Panc1 (cell line): ENCODE results near the gene GREB1. TPM values are rescaled to one million over a fixed set of nuclear protein-coding genes. Genes with fewer than 3 reads are reported as not detected.

ENCODE experiments used
- ATAC-seq: fragments of 200-7000 bp; cut with Tn5 transposase; 2 replicates; pipeline ENCODE4 v1.9.1; 2020; ENCODE audit warnings: mild to moderate bottlenecking, moderate library complexity
- BruUV-seq: library from RNA; stranded (reverse); fragments of 400-500 nt; replicated peaks from 2 replicates; lab custom pipeline; 2021; lab: Mats Ljungman, UMichigan
- CTCF ChIA-PET: fragments of 300-600 bp; sonication (Branson Sonifier 250); formaldehyde crosslinking; loops from one replicate; lab custom pipeline; 2022; ENCODE audit warnings: antibody characterized with exemption; lab: Charles Lee
- POLR2A ChIA-PET: fragments of 300-600 bp; sonication (Branson Sonifier 250); formaldehyde crosslinking; loops from one replicate; lab custom pipeline; 2022; ENCODE audit warnings: antibody characterized with exemption; lab: Charles Lee
- DNase-seq: peaks from one replicate; pipeline ENCODE4 v3.0.0-alpha.2; 2010; ENCODE audit warnings: low read depth, low spot score
- H3K27ac ChIP-seq: 2 replicates; pipeline ENCODE4 v1.5.1; 2011; ENCODE audit warnings: mild to moderate bottlenecking, low read length, inconsistent platforms
- H3K27me3 ChIP-seq: fragments of 200-500 bp; sonication (Bioruptor generic); 2 replicates; pipeline ENCODE4 v1.6.0; 2014; ENCODE audit warnings: low read length, inconsistent platforms; ENCODE audit not compliant: control insufficient read depth, insufficient read depth
- H3K36me3 ChIP-seq: fragments of 200-500 bp; sonication (Bioruptor generic); 2 replicates; pipeline ENCODE4 v1.5.1; 2014; ENCODE audit warnings: inconsistent platforms, mild to moderate bottlenecking, low read length, moderate library complexity; ENCODE audit not compliant: control insufficient read depth, insufficient read depth
- H3K4me1 ChIP-seq: 2 replicates; pipeline ENCODE4 v1.5.1; 2011; ENCODE audit warnings: inconsistent platforms, mild to moderate bottlenecking, low read length, moderate library complexity; ENCODE audit not compliant: control insufficient read depth, insufficient read depth
- H3K4me3 ChIP-seq, 2 experiments: 2 replicates each; pipeline ENCODE4 v1.5.1; 2011 to 2012; ENCODE audit warnings: low read depth in 2 of 2, low read length in 2 of 2, mild to moderate bottlenecking in 2 of 2, inconsistent platforms in 1 of 2, moderate library complexity in 1 of 2
- H3K9me3 ChIP-seq: fragments of 200-500 bp; sonication (Bioruptor generic); 2 replicates; pipeline ENCODE4 v1.5.1; 2014; ENCODE audit warnings: low read depth, mild to moderate bottlenecking, inconsistent platforms, low read length, moderate library complexity; ENCODE audit not compliant: control insufficient read depth, insufficient read depth
- POLR2AphosphoS5 ChIP-seq: IDR thresholded peaks from 2 replicates; pipeline ENCODE4 v1.6.1; 2012; ENCODE audit warnings: mild to moderate bottlenecking, low read depth, low read length, moderate library complexity
- SIN3A ChIP-seq: IDR thresholded peaks from 2 replicates; pipeline ENCODE4 v1.6.1; 2012; ENCODE audit warnings: low read depth, mild to moderate bottlenecking, low read length, moderate library complexity, borderline replicate concordance; ENCODE audit not compliant: insufficient read depth
- TCF7L2 ChIP-seq: IDR thresholded peaks from 2 replicates; pipeline ENCODE4 v1.6.1; 2011; ENCODE audit warnings: mild to moderate bottlenecking, low read depth, low read length, inconsistent platforms
- in situ Hi-C: cut with HindIII; loops from 2 replicates; pipeline ENCODE4 v1.10.0; 2016; ENCODE audit warnings: low sequenced_read_pairs, low pct_unique_long_range_greater_than_20kb
- intact Hi-C: fragments of 100-400 bp; cut with micrococcal nuclease; formaldehyde crosslinking; loops from one replicate; pipeline ENCODE4 v1.10.0; 2022; ENCODE audit not compliant: unreplicated experiment
- total RNA-seq: library from RNA; stranded (reverse); gene quantifications from one replicate; pipeline ENCODE4 v1.2.1, GENCODE V29; 2021; ENCODE audit not compliant: unreplicated experiment
- TF ChIP-seq, protein P1 (sequence below), 2 experiments: IDR thresholded peaks; 2 replicates each; pipeline ENCODE4 v1.6.1; 2011 to 2012; ENCODE audit warnings: low read depth in 2 of 2, control low read depth in 1 of 2, low read length in 1 of 2, mild to moderate bottlenecking in 1 of 2, moderate library complexity in 1 of 2; ENCODE audit not compliant: insufficient read depth in 1 of 2
- TF ChIP-seq, protein P2 (sequence below): fragments of 450-650 bp; IDR thresholded peaks from 2 replicates; pipeline ENCODE4 v1.5.1; 2017; ENCODE audit warnings: mild to moderate bottlenecking

Gene GREB1
- total RNA-seq, 1 experiment from 2014 or later = 0.90 TPM

DNA sequence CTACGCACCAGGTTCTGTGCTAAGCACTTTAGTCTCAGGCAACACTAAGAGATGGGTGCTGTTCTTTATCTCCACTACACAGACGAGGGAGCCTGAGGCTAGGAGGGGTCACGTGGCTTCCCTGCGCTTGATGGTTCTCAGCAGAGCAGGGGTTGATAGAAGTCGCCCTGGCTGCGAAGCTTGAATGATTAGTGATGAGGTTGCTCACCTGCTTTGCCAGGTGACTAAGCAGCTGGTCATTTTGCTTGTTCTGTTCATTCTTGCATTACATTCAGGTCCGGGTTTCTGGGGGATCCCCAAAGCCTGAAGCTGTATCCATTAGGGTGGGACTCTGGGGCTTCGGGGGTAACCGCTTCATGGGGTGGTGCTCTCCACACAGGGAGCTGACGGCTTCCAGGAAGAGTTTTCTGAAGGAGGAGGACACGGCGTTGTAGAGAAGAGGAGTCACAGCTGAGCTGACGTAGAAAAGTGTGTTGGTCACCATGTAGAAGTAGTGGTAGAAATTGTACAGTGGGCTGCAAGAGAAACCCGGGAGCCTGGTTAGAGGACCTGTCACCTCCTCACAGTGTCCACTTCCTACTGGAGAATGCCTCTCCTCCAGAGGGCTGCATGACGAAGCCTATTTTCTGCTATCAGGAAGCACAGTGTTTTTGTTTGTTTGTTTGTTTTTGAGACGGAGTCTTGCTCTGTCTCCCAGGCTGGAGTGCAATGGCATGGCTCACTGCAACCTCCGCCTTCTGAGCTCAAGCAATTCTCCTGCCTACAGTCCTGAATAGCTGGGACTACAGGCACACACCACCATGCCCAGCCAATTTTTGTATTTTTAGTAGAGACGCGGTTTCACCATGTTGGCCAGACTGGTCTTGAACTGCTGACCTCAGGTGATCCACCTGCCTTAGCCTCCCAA, 124.6 kb downstream of the GREB1 start:
- no peaks in the 10 kb centered on the region for H3K36me3 ChIP-seq
- H3K4me3 ChIP-seq = no peak overlapping the region
- intact Hi-C loops = no loop called here
- DNase-seq = no peak
- no peaks in the 10 kb centered on the region for H3K9me3 ChIP-seq
- no peaks in the 10 kb centered on the region for H3K4me1 ChIP-seq
- ChIA-PET POLR2A (no interaction called here), CTCF (no interaction called here)
- no peaks in the 10 kb centered on the region; the same call in 1 of the 2 replicates for H3K27me3 ChIP-seq
- no peak for ATAC-seq
- H3K27ac ChIP-seq = no peak overlapping the region
- TF ChIP-seq SIN3A (no peak), POLR2AphosphoS5 (no peak), TCF7L2 (no peak)
- TF ChIP-seq, protein P1, sequence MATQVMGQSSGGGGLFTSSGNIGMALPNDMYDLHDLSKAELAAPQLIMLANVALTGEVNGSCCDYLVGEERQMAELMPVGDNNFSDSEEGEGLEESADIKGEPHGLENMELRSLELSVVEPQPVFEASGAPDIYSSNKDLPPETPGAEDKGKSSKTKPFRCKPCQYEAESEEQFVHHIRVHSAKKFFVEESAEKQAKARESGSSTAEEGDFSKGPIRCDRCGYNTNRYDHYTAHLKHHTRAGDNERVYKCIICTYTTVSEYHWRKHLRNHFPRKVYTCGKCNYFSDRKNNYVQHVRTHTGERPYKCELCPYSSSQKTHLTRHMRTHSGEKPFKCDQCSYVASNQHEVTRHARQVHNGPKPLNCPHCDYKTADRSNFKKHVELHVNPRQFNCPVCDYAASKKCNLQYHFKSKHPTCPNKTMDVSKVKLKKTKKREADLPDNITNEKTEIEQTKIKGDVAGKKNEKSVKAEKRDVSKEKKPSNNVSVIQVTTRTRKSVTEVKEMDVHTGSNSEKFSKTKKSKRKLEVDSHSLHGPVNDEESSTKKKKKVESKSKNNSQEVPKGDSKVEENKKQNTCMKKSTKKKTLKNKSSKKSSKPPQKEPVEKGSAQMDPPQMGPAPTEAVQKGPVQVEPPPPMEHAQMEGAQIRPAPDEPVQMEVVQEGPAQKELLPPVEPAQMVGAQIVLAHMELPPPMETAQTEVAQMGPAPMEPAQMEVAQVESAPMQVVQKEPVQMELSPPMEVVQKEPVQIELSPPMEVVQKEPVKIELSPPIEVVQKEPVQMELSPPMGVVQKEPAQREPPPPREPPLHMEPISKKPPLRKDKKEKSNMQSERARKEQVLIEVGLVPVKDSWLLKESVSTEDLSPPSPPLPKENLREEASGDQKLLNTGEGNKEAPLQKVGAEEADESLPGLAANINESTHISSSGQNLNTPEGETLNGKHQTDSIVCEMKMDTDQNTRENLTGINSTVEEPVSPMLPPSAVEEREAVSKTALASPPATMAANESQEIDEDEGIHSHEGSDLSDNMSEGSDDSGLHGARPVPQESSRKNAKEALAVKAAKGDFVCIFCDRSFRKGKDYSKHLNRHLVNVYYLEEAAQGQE (IDR thresholded peaks at IDR 0.05; ENCODE audit: insufficient read depth in 1 of 2, low read depth in 2 of 2, low read length in 1 of 2) = no peak
- TF ChIP-seq, protein P2, sequence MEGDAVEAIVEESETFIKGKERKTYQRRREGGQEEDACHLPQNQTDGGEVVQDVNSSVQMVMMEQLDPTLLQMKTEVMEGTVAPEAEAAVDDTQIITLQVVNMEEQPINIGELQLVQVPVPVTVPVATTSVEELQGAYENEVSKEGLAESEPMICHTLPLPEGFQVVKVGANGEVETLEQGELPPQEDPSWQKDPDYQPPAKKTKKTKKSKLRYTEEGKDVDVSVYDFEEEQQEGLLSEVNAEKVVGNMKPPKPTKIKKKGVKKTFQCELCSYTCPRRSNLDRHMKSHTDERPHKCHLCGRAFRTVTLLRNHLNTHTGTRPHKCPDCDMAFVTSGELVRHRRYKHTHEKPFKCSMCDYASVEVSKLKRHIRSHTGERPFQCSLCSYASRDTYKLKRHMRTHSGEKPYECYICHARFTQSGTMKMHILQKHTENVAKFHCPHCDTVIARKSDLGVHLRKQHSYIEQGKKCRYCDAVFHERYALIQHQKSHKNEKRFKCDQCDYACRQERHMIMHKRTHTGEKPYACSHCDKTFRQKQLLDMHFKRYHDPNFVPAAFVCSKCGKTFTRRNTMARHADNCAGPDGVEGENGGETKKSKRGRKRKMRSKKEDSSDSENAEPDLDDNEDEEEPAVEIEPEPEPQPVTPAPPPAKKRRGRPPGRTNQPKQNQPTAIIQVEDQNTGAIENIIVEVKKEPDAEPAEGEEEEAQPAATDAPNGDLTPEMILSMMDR = no peak
- BruUV-seq = no TSS peak
- in situ Hi-C loops = no loop called here

DNA sequence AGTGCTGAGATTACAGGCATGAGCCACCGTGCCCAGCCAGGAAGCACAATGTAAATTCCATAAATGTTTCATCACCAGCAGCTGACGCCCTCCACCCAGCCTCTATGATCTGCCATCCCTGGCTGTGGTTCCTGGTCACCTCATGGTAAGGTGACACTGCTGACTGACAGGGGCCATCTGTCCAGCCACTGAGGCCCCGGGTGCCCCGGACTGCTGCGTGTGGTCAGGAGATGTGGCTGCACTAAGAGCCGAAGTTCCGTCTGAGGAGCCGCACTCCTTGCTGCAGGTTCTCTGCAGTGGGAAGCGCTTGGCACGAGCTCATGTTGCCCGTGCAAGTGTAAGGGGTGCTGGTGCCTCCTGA, 125.2 kb downstream of the GREB1 start:
- Histone ChIP-seq H3K4me3 (no peak overlapping the region), H3K27ac (no peak overlapping the region), H3K9me3 (no peaks in the 10 kb centered on the region), H3K4me1 (no peaks in the 10 kb centered on the region), H3K27me3 (no peaks in the 10 kb centered on the region; the same call in 1 of the 2 replicates), H3K36me3 (no peaks in the 10 kb centered on the region)
- BruUV-seq = no TSS peak
- ChIA-PET CTCF (no interaction called here), POLR2A (no interaction called here)
- no peak for TF ChIP-seq TCF7L2
- TF ChIP-seq, protein P2 = no peak
- TF ChIP-seq SIN3A = no peak
- TF ChIP-seq, protein P1 (IDR thresholded peaks at IDR 0.05; ENCODE audit: insufficient read depth in 1 of 2, low read depth in 2 of 2, low read length in 1 of 2) = no peak
- no peak for TF ChIP-seq POLR2AphosphoS5
- ATAC-seq = no peak
- intact Hi-C loops = no loop called here
- DNase-seq = no peak
- in situ Hi-C loops = no loop called here
